Mammary epithelial cell (primary cell): ENCODE results near the gene TIMP1.

Source experiments
- EZH2 ChIP-seq: IDR thresholded peaks from 2 replicates; pipeline ENCODE4 v1.6.1; 2012; ENCODE audit warnings: low read length, inconsistent platforms, borderline replicate concordance
- TF ChIP-seq, protein P1 (sequence below), 2 donors: IDR thresholded peaks in 1 of 2; conservative IDR thresholded peaks in 1 of 2; 2 replicates each; pipeline ENCODE4 v1.5.1; 2011 to 2012; ENCODE audit warnings: inconsistent platforms in 2 of 2, low read length in 2 of 2, mild to moderate bottlenecking in 2 of 2, control low read depth in 1 of 2, low read depth in 1 of 2; ENCODE audit not compliant: insufficient read depth in 1 of 2; ENCODE audit errors: extremely low read depth in 1 of 2

DNA sequence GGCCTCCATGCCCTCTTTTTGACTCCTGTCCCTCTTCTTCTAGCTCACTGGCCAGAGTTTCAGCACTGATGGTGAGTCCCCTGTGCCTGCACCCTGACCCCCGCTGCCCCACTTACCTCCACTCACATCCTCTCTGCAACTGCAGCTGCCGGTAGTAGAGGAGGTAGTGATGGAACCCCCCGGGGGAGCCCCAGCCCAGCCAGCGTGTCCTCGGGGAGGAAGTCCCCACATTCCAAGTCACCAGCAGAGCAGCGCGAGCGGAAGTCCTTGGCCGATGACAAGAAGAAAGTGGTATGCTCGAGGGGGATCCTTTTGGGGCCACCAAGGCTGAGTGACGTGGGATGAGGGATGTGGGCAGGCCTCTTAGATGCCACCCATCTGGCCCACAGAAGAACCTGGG lies 15.4 kb upstream of the TIMP1 start:
- TF ChIP-seq, protein P1, sequence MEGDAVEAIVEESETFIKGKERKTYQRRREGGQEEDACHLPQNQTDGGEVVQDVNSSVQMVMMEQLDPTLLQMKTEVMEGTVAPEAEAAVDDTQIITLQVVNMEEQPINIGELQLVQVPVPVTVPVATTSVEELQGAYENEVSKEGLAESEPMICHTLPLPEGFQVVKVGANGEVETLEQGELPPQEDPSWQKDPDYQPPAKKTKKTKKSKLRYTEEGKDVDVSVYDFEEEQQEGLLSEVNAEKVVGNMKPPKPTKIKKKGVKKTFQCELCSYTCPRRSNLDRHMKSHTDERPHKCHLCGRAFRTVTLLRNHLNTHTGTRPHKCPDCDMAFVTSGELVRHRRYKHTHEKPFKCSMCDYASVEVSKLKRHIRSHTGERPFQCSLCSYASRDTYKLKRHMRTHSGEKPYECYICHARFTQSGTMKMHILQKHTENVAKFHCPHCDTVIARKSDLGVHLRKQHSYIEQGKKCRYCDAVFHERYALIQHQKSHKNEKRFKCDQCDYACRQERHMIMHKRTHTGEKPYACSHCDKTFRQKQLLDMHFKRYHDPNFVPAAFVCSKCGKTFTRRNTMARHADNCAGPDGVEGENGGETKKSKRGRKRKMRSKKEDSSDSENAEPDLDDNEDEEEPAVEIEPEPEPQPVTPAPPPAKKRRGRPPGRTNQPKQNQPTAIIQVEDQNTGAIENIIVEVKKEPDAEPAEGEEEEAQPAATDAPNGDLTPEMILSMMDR (conservative IDR thresholded peaks at IDR 0.05 in 1 of 2, IDR thresholded peaks at IDR 0.05 in 1 of 2; ENCODE audit: extremely low read depth in 1 of 2, insufficient read depth in 1 of 2, low read depth in 1 of 2, low read length in 2 of 2) = no peak
- no peak for TF ChIP-seq EZH2
